Activated CD4-positive, alpha-beta T cell treated with anti-CD3 and anti-CD28 coated beads for 4 hours (primary cell): ENCODE data around the gene EMC8.
"Not testable (repeated sequence)": the region's sequence is repeated elsewhere in the genome, so short reads cannot be mapped to it uniquely, and the experiment has no call there.

ENCODE experiments used
- DNase-seq, 2 donors: peaks; one replicate each; pipeline ENCODE4 v3.0.0-alpha.2; 2020

EMC8 gene

GRCh38 chr16:85799497-85800320 is at the start of gene EMC8, which contains the start of gene COX4I1:
Gene EMC8, minus strand, starts transcription at chr16:85799544. Its CDS starts 249 bp downstream, at chr16:85799295.
Gene COX4I1, plus strand, starts transcription at chr16:85799695. Its CDS starts 1,511 bp downstream, at chr16:85801206.
- DNase-seq: peak; percentile 90 to 93

DNA sequence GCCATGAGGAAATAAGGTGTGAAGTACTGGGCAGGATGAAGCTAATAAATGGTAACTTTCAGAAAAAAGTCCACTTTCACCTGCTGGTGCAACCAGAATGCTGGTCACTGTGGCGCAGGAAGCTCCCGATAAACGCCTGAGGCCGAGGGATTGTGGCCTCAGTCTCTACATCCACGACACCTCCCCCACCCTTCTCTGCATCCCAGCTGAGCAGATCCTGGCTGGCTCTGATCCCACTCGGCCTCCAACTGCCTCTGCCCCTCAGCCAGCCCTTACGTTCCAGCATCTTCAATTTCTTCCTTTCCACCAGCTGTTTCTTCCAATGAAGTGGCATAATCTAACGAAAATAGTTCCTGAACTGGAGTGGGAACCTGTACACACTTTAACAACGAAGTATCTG is 49.6 kb upstream of the EMC8 start:
- no peak for DNase-seq

GRCh38 chr16:85847681-85848601 is 48.6 kb upstream of the EMC8 start:
- no peak for DNase-seq

DNA sequence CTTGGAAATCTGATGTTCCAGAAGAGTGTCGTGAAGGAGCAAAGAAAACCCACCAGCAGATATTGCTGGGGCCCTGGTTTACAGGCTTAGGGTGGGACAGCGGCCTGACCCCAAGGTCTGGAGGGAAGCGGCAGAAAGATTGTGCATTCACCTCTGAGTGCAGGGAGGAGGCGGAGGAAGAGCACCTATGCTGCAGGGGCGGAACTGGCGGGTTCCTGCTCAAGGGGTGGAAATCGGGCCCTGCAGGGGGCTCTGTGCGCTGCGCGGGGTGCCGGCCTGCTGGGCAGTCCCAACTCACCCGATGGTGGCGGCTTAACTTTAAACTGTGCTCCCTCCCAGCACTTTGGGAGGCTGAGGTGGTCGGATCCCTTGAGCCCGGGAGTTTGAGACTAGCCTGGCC is 47.7 kb upstream of the EMC8 start:
- DNase-seq: no peak

GRCh38 chr16:85846461-85846860 is 47.1 kb upstream of the EMC8 start:
- DNase-seq: no peak

DNA sequence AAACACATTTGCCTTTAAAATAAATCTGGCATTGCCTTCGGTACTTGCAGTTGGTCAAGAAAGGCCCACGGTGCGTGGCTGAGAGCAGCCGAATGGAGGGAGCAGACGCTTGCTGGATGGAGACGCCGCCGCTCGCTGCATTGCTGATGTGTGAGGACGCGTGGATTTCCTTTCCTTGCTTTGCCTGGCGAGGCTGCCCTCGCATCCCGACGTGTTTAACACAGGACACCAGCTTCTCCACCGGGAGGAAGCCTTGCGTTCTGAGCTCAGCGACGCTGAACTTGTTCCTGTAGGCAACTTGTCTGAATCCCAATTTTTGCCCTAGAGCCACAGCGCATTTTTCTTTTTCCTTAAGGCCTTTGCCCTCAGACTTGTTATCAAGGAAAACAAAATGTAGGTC is 45.9 kb upstream of the EMC8 start:
- no peak for DNase-seq

DNA sequence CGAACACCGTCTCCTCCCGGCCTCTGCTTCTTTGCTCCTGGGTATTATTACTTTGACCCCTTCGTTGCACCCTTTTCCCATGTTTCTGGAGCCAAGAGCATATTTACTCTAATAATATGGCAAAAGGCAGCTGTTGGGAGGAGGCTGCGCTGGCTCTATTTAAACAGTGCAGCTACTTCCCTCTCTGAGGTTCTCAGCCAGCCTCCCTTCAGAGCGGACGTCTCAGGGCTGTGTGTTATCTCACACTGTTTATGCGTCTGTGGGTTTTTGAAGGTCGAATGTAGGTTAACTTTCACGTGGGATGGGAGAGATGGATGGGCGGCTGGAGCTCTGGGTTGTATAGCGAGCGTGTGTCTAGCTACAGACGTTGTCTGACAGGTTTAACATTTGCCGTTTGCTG is 45.4 kb upstream of the EMC8 start:
- DNase-seq: no peak

GRCh38 chr16:85844169-85844481 is 44.8 kb upstream of the EMC8 start:
- no peak for DNase-seq

GRCh38 chr16:85843471-85844168 is 44.3 kb upstream of the EMC8 start:
- DNase-seq: no peak

- DNase-seq: no peak
Measured at GRCh38 chr16:85842848-85843247, 43.5 kb upstream of the EMC8 start.

- DNase-seq: no peak
Measured at GRCh38 chr16:85842435-85842834, 43.1 kb upstream of the EMC8 start.

- DNase-seq: no peak
Measured at GRCh38 chr16:85840801-85841200, 41.5 kb upstream of the EMC8 start.

DNA sequence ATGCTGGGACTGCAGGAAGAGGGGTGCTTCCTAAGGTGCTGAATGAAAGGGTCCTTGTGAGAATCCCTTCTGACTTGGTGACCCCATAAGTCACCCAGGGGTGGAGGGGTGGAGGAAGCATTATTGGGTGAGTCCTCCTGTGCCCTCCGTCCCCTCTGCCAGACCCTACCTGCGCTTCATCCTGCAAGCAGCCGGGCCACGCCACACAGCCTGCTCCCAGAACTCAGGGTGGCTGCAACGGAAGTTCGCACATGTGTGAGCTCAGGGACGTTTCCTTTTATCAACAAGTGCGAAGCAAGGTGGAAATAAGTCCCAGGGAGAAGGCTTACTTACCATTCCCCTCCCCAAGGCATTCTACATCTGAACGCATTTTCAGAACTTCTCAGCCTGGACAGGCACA is 41.1 kb upstream of the EMC8 start:
- no peak for DNase-seq

- no peak for DNase-seq
Measured at GRCh38 chr16:85839681-85840240, 40.4 kb upstream of the EMC8 start.

DNA sequence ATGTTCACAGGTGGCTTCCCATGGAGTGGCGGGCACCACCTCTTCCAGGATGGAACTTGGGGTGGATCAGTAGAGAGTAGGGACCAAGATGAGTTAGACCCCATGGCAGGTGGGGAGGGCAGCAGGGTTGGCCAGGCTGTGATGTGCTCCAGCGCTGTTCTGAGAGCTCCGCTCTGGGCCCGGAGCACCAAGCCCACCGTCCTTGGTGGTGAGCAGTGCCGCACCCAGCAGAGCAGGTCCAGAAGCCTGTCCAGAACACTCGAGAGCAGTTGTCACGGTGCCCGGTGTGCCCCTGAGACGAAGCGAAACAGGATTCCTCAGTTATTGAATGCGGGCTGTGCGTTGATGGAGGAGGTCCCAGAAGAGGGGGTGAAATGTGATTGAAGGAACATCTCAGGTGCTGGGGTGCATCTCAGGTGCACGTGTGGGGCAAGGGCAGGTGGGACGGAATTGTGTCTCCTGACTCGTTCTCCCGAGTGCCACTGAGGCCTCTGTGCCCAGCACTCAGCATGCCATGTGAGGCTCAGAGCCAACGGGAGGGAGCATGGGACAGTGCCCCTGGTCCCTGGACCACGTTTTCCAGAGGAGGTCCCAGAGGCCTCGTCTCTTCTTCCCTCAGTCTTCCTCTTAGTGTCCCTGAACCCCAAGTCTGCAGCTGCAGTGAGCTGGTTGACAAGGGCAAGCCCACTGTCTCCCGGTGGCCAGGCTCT is 39.7 kb upstream of the EMC8 start:
- no peak for DNase-seq

- no peak for DNase-seq
Measured at GRCh38 chr16:85838381-85838780, 39.0 kb upstream of the EMC8 start.

DNA sequence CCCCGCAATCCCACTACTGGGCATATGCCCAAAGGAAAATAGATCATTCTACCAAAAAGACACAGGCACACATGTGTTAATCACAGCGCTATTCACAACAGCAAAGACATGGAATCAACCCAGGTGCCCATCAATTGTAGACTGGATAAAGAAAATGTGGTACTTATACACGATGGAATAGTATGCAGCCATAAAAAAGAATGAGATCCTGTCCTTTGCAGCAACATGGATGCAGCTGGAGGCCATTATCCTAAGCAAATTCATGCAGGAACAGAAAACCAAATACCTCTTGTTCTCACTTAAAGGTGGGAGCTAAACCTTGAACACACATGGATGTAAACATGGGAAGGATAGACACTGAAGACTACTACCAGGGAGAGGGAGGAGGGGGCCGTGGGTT is 38.3 kb upstream of the EMC8 start:
- not testable (repeated sequence) for DNase-seq

DNA sequence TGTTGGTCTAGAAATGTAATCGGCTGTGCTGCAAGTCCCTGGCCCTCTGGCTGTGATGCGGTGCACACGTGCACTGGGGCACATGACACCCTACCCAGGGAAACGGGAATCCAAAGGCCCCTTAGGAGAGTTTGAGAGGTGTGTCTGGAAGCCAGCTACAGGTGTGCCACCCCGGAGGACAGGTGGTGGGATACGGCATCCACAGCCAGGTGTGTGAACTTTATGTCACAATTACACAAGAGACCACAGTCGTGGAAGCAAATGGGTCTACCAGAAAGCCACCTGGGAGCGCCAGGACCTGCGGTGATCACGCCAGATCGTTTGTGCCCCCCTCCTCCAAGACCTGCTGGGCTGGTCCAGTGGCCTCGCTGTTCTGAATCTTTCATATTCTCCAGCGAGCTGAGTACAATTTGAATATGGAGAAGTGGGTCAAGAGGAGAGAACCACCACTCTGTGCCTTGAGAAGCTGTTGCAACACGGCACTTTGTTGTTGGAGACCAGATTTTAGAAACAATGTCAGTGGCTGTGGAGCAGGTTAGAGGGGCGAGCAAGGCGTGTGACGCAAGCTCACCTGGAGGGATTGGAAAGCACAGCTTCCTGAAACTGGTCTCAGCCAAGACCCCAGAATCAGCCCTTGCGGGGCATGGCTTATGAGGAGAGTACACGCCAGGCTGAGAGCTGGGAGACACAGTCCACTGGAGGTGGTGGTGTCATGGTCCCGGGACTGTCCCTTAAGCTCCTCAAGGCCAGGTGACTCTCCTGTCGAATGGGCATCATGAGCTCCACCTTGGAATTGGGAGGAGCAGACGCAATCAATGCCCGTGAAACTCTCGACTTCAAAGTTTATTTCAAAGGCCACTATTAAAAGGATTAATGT is 37.6 kb upstream of the EMC8 start:
- DNase-seq: no peak

DNA sequence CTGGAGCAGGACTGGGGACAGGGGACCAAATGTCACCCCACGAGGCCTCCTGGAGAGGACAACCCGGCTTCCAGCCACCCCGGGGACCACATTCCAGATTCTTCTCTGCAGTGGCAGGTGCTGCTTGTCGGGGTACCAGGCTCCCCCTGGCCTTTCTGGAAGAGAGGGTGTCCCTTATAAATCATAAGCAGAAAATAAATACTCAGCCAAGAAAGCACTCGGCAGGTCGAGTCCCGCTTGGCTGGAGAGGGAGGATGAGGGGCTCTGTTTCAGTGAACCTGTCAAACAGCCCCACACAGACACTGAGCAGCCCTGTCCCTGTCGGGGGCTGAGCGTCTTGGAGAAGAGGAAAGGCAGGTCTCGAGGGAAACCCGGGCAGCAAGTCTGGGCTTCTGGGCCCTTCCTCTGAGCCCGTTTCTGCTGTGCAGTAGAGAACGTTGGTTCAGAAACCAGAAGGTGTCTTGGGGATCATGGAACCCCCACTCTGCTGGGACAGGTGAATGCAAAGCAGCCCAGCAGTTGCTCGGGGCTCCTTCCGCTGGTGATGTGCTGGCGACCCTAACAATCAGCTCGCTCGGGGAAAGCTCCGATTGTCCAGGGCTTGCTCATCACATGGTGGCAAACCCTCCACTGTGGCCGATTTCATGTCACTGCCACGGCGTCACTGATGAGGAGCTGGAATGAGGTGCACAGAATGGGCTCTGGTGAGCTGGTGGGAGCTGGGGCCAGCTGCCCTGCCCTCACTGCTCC is 36.8 kb upstream of the EMC8 start:
- no peak for DNase-seq

GRCh38 chr16:85835227-85835751 is 35.9 kb upstream of the EMC8 start:
- DNase-seq: no peak
